ENCODE data around the gene TDRD15.

- TF ChIP-seq CTCF (optimal IDR thresholded peaks at IDR 0.05 in 1 of 3, IDR thresholded peaks at IDR 0.05 in 1 of 3, conservative IDR thresholded peaks at IDR 0.05 in 1 of 3; ENCODE audit: extremely low read depth in 1 of 3, insufficient read depth in 2 of 3, low read length in 3 of 3) (no peak), EZH2 (IDR thresholded peaks at IDR 0.05; ENCODE audit: low read length) (no peak)
These were observed 39.4 kb upstream of the TDRD15 start for GRCh38 chr2:21084401-21084800.

All from keratinocyte (primary cell).